ENCODE measurements around the gene ADD3.
A peak's percentile ranks its signal among the peaks of the same experiment; 100 is the strongest.
"Not testable (repeated sequence)": the region's sequence is repeated elsewhere in the genome, so short reads cannot be mapped to it uniquely, and the experiment has no call there.

The ADD3 gene

GRCh38 chr10:110114668-110115067 is 106.9 kb downstream of the ADD3 start:
- not testable (repeated sequence) for DNase-seq

DNA sequence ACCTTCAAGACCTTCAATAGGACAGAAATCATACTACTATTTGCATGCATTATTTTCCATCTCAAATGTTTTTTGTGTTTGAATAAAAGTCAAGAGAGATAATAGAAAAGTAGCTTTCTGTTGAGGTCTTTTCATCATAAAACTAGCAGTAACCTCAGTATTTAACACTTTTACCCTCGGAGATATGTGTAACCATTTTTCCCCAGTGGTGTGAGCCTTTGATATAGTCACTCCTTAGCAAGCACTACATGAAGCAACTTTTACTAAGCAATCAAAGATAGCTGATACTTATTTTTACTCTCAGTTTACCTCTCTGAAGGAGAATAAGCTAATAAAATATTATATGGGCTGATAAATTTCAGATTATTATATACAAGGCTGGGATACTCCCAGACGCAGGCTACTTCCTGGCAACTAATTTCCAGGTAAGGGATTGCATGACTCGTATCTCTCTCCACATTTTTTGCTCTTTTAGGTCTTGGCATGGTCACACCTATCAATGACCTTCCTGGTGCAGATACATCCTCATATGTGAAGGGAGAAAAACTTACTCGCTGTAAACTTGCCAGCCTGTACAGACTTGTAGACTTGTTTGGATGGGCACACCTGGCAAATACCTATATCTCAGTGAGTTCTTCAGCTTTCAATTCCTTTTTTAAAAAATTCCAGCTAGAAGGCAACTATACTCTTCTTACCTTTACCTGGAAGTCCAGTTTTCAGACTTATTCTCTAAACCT is 108.2 kb downstream of the ADD3 start:
- no peak for DNase-seq

DNA sequence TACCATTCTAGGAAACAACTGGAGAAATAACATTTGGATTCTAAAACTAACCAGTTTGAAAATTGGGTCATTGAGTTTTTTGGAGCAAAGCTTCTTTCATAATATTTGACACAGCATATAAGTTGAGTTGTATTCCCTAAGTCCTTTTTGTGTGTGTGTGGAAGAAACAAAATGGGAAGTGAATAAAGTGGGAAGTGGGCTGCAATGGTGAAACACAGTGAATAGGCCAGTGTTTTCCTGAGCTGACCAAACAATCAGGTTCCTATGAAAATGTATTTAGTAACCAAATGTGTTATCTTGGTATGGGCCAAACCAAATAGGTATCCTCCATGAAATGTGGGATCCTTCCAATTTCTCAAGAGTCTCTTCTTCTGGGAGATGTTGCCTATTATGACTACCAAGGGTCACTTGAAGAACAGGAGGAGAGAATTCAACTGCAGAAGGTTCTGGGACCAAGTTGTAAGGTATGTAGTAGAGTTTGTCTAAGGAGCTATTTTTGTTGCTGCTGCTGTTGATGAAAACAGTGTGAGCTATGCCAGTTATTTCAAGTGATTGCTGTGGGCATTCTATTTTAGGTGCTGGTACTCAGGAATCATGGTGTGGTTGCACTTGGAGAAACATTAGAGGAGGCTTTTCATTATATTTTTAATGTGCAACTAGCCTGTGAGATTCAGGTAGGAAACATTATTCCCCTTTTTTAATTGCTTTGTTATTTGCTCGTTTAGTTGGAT is 111.3 kb downstream of the ADD3 start:
- no peak for DNase-seq

GRCh38 chr10:110123594-110123993 is 115.8 kb downstream of the ADD3 start:
- DNase-seq, result no peak

- DNase-seq, result no peak
These were observed 121.7 kb downstream of the ADD3 start for GRCh38 chr10:110129490-110129889.

GRCh38 chr10:110134917-110135316 is 127.1 kb downstream of the ADD3 start:
- DNase-seq, result no peak

DNA sequence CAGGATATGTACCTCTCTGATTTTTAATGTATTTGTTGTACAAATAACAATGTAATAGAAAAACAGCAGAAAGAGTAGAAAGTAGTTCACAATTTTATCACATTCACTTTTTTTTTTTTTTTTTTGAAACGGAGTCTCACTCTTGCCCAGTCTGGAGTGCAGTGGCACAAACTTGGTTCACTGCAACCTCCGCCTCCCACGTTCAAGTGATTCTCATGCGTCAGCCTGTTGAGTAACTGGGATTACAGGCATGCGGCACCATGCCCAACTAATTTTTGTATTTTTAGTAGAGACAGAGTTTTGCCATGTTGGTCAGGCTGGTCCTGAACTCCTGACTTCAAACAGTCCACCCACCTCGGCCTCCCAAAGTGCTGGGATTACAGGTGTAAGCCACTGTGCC is 128.1 kb downstream of the ADD3 start:
- not testable (repeated sequence) for DNase-seq

- peak; percentile 10 for DNase-seq
These were observed 129.4 kb downstream of the ADD3 start for GRCh38 chr10:110137142-110137545.

DNA sequence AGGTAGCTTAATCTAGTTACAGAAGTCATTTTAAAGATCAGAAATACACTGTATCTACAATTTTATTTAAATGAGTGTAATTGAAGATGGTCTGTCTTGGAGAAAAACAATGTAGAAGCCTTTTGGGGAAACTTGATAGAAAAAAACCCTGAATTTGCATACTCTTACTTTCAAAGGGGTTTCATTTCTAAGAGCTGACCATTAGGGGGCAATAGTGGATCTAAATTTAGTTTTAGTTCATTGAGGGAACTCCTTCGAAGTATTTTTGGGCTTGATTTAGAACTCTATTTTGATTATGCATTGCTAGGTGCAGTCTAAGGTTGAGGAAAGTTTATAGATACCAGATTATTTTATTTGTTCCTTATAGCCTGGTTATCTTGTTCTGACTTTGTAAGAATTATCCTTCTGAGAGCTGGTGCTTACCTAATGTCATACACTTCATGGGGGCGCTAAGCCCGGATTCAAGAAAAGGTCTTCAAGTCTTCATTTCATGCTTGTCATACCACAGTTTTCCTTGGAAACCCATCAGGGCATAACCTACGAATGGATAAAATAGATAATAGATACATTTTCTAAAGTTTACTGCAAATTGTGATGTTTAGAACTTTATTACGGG is 130.5 kb downstream of the ADD3 start:
- DNase-seq, result no peak

GRCh38 chr10:110141185-110141584 is 133.4 kb downstream of the ADD3 start:
- no peak for DNase-seq

DNA sequence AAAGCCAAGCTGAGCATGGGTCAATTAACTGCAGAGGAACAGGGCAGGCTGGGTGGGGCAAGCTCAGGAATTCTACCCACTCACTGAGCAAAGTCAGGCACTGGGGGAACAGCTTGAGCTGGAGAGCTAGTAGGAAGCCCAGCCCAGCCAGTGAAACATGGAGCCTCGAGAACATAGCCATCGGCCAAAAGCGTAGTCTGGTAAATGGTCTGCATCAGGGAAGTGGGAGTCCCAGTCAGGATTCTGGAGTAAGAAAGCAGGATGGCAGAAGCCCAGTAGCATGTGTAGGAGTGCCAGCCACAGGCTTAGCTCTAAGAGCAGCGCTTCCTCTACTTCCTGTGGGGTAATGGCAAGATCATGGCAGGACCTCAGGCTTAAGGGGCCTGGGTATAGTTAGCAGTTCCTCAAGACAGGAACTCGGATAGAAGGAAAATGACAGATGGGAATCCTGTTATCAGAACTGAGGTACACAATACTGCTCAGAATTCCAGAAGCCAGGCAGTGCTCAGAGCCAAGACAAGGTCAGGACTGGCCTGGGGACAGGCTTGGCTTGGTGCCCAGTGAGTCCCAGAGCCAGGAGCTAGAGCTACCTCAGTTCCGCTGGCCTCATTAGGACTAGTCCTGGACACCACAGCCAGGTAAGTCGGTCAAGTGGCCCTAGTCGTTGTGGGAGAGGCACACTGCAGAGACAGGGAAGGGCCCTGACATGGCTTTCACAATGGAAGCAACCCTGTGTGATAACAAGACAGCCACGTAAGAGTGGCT is 134.3 kb downstream of the ADD3 start:
- DNase-seq, result no peak

DNA sequence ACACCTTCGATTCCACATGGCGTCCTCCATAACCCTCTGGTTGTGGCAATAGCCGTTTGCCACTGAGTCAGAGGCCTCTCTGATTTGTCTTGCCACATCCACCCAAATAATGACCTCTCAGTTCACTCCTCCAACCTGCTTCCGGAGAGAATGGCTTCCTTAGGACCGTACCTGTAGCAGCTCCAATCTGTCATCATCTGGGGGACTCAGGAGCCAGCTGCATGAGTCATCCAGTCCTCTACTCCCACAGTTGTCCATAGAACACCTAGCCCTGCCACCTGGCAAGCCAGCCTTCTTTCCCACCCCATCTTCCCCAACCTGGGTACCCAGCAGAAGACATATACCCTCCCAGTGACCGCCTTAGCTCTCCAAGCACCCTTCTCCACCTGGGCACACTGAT is 135.2 kb downstream of the ADD3 start:
- no peak for DNase-seq

GRCh38 chr10:110144507-110144906 is 136.7 kb downstream of the ADD3 start:
- no peak for DNase-seq

GRCh38 chr10:110147961-110148360 is 140.2 kb downstream of the ADD3 start:
- DNase-seq, result no peak

DNA sequence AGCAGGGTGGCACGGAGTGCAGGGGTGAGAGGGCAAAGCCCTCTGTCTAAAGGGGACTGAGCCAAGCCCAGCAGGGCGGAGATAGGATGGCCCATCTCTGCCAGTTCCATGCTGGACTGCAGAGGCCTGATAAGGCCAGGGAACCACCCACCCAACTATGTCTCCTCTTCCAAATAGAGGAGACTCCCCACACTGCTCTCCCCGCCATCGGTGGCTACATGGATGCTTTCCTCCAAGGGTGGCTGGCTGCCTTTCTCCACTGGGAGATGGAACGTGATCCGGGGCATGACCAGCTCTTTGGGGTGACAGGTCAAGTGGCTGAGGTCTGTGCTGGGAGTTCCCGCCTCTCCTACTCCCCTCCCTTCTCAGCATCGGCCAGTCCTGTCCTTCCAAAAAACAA is 141.5 kb downstream of the ADD3 start:
- DNase-seq, result no peak

DNA sequence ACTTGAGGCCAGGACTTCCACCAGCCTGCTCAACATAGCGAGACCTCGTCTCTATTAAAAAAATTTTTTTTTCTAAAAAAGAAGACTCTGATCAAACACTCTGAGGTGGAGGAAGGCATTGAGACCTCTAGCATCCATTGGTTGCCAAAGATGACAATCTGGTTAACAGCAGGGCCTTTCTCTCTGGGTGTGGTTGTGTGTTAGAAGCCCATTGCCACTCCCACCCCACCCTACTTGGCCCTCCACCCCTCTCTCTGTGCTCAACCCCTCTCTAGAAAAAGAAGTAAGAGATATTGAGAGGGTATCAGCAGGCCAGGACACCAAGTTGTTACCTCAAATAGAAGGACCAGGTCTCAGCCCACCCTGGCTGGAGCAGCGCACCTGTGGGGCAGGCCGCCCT is 142.3 kb downstream of the ADD3 start:
- no peak for DNase-seq

DNA sequence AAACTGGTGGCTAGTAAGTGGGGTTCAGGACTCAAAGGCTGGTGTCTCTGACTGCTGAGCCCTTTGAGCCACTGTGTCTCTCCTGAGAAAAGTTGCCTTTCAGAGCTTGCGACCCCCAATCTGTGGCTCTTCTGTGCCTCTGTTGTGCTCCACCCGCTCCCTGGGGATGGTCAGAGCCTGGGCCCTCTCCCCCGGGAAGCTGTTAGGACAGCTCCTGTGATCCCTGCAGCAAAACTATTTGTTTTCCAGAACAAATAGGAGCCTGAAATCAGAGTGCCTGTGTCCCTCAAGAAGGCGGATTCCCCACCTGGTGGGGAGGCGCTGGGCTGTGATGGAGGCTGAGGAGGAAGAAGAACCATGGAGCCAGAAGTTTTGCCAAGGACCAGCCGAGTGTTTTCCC is 143.2 kb downstream of the ADD3 start:
- DNase-seq, result no peak

GRCh38 chr10:110151467-110151866 is 143.7 kb downstream of the ADD3 start:
- DNase-seq, result peak; percentile 4

DNA sequence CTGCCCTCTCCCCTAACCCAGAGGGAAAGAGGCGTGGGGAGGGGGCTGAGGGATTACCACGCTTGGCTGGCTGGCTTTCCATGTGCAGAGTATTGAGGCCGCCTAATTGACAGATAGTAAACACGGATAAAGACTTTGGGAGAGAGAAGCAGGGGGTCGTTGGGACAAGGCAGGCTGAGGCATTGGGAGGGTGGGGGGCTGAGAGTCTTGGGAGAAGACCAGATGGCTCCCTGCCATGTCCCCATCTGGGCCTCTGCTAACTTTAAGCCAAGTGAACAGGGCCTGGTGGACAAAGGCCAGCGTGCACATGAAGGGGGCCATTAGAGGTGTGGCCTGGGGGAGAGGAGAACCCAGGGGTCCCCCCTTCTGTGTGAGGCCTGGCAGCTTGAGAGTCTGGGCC is 144.2 kb downstream of the ADD3 start:
- no peak for DNase-seq

DNA sequence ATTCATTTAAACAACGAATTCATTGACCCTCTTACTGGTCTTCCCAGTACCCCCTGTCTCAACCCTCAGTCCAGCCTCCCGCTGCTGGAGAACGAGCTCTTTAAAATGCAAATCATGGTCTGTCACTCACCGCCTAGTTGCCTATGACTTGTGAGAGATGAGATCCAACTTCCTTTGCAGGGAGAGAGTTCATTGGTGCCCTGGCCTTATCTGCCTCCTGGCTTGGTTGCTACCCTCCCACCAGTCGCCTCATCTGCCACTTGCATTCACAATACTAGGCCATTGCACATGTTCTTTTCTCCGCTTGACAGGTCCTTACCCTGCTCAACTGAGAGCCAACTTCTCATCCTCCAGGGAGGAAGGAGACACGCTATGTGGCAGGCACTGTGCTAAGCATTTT is 145.6 kb downstream of the ADD3 start:
- no peak for DNase-seq

DNA sequence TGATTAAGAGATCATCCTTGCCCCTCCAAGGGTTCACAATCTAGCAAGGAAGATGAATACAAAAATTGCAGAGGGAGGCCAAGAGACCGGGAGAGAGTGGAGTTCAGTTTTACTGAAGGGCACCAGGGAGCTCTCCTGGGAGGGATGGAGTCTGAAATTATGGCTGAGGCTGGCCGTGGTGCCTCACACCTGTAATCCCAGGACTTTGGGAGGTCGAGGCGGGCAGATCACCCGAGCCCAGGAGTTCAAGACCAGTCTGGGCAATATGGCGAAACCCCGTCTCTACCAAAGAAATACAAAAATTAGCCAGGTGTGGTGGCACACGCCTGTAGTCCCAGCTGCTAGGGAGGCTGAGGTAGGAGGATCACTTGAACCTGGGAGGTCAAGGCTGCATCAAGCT is 148.3 kb downstream of the ADD3 start:
- DNase-seq, result no peak

GRCh38 chr10:110158051-110159005 is 150.5 kb downstream of the ADD3 start:
- DNase-seq, result no peak

All from NCI-H2107 (cell line).